ENCODE measurements around the gene SMC5.
A peak's percentile ranks its signal among the peaks of the same experiment; 100 is the strongest.
"Not testable (repeated sequence)": the region's sequence is repeated elsewhere in the genome, so short reads cannot be mapped to it uniquely, and the experiment has no call there.

The SMC5 gene

DNA sequence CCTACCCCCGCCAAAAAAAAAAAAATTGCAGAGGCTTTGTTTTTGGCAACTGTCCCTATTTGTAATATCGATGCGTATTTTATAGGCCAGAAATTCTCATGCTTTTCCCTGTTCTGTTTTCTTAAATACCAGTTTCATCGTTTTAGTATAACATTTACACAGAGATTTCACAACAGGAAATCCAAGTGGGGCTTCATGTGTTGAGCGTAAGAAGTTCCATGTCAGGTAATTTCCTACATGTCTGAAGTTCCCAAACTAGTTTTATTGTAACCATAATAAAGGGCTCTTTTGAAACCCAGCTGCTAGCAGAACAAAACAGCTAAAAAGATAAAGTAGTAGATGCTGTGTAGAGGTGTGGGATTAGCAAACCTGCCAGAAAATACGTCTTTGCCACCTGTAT lies 4.2 kb downstream of the SMC5 start:
- no peak for DNase-seq (ENCODE audit: low spot score)
- no peak for FAIRE-seq

DNA sequence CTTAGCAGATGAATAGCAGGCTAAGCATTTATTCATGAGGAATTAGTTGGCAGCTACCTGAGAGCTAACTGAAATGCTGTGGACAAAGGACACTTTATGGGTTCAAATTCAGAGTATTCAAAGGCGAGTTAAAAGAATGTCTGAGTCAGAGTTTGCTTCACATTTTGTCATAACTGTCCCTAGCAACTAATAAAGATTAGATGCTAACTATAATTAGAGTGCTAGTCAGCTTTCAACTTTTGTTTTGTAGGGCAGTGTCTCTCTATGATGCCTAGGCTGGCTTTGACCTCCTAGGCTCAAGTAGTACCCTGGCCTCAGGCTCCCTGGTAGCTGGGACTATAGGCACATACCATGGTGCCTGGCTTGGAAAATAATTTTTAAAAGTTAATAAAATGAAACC lies 4.6 kb downstream of the SMC5 start:
- FAIRE-seq = no peak

DNA sequence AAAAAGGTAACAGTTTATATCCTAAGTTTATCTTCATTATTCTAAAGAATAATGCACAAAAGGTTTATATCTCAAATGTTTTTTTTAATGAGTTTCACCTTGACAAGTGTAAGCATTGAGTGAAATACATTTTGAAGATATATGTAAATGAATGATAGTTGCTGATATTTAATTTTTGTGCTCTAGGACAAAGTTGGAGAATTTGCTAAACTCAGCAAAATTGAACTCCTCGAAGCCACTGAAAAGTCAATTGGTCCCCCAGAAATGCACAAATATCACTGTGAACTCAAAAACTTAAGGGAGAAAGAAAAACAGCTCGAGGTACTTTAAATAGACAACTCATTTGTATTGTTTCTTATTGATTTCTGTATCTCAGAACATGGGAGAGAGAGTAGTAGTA lies 19.5 kb downstream of the SMC5 start:
- no peak for FAIRE-seq

More for the DNA sequence above, 4.6 kb downstream of the SMC5 start:
- peak; percentile 21 for DNase-seq (ENCODE audit: low spot score)

GRCh38 chr9:70283848-70284247 lies 25.1 kb downstream of the SMC5 start:
- FAIRE-seq = no peak
- DNase-seq (ENCODE audit: low spot score) = no peak

More for the DNA sequence above, 19.5 kb downstream of the SMC5 start:
- DNase-seq (ENCODE audit: low spot score) = no peak

DNA sequence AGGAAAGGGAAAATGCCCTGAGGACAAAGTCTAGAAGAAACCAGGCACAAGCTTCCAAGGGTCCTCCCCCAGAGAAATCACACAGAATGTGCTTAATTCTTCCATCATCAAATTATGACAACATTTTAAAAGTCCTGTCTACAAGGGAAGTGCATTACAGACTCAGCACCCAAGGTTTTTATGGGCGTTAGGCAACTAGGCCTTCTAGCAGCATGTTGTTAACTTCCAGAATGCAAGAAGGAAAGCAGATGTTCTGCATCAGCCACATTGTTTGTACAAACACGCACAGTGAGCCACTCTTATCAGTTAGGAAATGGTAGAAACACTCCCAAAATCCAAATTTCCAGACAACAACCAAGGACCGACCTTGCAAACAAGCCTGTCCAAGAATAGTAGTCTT lies 26.5 kb downstream of the SMC5 start:
- no peak for DNase-seq (ENCODE audit: low spot score)
- no peak for FAIRE-seq

DNA sequence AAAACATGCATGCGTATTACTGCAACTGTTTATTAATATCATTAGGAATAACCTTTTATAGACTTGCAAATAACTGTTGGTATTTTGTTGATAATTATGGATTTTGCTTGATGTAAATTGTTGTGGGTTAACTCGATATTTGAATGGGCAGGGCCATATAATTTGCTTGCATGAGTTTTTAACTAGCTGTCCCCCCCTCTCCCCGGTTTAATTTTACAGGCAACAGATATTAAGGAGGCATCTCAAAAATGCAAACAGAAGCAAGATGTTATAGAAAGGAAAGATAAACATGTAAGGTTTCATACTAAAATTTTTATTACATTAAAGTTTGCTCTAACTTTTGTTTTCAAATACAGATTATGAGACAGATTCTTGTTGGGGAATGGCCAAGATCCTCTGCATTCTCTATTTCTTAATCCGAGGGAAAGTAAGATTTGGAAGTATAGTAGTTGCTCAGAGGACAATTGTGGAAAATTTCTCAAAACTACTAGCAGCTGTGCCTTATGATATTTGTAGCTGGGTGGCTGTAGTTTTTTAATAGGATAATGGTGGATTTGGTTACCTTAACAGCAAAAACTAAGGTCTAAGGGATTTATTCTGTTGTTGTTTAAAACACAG lies 27.3 kb downstream of the SMC5 start:
- FAIRE-seq (no peak), DNase-seq (ENCODE audit: low spot score) (no peak)

DNA sequence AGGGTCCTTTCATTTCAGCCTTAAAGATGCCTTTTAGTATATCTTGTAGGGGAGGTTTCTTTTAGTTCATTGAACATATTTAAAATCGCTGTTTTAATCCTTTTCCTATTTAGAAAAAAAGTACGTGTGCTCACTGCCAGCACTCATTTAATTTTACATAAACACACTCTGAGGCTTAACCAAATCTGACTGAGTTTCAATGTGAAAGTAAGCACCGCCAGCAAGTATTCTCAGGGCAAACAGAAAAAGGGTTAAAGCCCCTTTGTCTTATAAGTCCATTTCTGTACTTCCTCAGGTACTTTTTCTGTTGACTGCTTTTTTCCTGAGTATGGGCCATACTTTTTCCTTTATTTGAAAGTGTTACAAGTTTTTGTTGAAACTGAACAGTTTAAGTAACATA lies 31.8 kb downstream of the SMC5 start:
- DNase-seq (ENCODE audit: low spot score) = no peak
- no peak for FAIRE-seq

DNA sequence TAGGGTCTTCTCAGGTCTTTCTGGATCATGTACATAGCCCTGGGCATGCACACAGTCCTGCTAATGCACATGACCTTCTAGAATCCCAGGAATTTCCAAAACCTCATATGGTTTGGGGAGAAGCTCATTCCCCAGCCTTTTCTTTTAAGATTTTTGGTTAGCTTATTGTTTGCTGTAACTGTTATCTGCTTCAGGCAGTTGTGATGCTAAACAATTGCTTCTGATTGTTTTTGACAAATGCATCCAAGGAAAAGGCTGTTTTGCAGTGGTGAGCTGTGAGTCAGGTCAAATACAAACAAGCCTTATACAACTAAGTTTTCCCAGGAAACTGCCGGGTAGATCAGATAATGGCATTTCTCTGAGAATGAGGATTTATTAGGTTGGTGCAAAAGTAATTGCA lies 32.7 kb downstream of the SMC5 start:
- DNase-seq (ENCODE audit: low spot score) (no peak), FAIRE-seq (no peak)

DNA sequence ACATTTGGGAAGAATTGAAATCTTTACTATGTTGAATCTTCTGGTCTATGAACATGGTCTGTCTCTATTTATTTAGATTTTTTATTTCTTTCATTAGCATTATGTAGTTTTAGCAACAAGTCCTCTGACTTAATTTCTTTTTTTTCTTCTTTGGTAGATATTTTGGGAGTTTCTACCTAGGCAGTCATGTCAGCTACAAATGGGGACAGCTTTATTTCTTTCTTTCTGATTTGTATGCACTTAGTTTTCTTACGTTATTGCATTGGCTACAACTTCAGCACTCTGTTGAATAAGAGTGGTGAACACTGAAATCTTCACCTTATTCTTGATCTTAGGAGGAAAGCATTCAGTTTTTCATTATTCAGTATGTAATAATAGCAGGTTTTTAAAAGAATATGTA lies 33.5 kb downstream of the SMC5 start:
- FAIRE-seq (no peak), DNase-seq (ENCODE audit: low spot score) (no peak)

- DNase-seq (ENCODE audit: low spot score) = no peak
- no peak for FAIRE-seq
Measured at GRCh38 chr9:70293214-70293613, 34.4 kb downstream of the SMC5 start.

GRCh38 chr9:70297141-70297540 lies 38.4 kb downstream of the SMC5 start:
- DNase-seq (ENCODE audit: low spot score) (no peak), FAIRE-seq (no peak)

GRCh38 chr9:70298245-70298771 lies 39.5 kb downstream of the SMC5 start:
- FAIRE-seq (no peak), DNase-seq (ENCODE audit: low spot score) (no peak)

GRCh38 chr9:70303268-70303667 lies 44.5 kb downstream of the SMC5 start:
- no peak for DNase-seq (ENCODE audit: low spot score)
- no peak for FAIRE-seq

DNA sequence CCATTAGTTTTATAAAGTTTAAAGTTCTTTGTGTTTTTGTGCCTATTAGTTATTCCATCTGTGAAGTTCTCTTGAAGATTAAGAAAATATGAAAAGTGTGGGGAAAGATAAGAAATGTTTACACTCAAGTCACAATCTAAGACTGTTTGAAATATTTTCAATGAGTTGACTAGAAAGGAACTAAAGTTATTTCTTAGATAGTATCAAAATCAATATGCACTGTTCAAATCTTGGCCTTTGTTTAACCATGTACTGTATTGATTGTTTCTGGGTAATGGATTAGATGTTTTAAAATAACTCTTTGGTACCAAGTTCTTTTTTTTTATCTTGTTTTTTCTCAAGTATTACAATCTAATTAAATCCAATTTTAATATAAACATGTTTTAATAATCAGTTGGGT lies 46.0 kb downstream of the SMC5 start:
- peak; percentile 42 for FAIRE-seq
- no peak for DNase-seq (ENCODE audit: low spot score)

DNA sequence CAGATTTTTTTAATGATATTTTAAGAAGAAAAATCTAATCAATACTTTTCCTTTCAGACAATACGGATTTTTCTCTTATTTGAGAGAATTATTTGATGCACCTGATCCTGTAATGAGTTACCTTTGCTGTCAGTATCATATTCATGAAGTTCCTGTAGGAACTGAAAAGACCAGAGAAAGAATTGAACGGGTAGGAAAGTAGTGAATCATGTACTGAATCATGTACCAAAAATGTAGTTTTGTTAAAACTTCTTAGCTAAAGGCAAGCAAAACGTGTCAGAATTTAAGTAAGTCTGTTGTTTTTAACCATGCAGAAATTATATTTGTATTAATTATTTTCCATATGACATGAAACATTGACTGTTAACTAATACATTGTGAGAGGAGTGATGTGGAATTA lies 56.6 kb downstream of the SMC5 start:
- FAIRE-seq = no peak
- no peak for DNase-seq (ENCODE audit: low spot score)

GRCh38 chr9:70318002-70318401 lies 59.2 kb downstream of the SMC5 start:
- DNase-seq (ENCODE audit: low spot score) = no peak
- FAIRE-seq = no peak

GRCh38 chr9:70322096-70322495 lies 63.3 kb downstream of the SMC5 start:
- no peak for DNase-seq (ENCODE audit: low spot score)

DNA sequence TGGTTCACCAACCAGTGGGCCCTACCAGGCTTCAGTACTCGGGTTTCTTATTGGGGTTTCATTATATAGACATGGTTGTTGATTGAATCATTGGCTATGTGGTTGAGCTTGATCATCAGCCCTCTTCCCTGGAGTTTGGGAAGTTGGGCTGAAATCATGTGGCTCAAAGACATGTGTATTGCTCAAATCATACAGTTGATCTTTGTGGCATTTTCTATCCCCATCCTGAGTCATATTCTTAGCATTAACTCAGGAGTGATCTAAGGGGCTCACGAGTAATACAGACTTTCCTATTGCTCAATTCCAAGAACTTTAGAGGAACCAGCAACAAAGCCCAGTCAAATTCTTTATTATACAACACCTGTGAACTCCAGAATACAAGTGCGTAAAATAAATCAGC lies 66.2 kb downstream of the SMC5 start:
- DNase-seq (ENCODE audit: low spot score) = no peak
- FAIRE-seq = no peak

More at GRCh38 chr9:70322096-70322495, 63.3 kb downstream of the SMC5 start:
- FAIRE-seq = no peak

- not testable (repeated sequence) for FAIRE-seq; DNase-seq (ENCODE audit: low spot score)
Measured at GRCh38 chr9:70328625-70329024, 69.8 kb downstream of the SMC5 start.

GRCh38 chr9:70340572-70340971 lies 81.8 kb downstream of the SMC5 start:
- DNase-seq (ENCODE audit: low spot score) (peak; percentile 15), FAIRE-seq (peak; percentile 93)

DNA sequence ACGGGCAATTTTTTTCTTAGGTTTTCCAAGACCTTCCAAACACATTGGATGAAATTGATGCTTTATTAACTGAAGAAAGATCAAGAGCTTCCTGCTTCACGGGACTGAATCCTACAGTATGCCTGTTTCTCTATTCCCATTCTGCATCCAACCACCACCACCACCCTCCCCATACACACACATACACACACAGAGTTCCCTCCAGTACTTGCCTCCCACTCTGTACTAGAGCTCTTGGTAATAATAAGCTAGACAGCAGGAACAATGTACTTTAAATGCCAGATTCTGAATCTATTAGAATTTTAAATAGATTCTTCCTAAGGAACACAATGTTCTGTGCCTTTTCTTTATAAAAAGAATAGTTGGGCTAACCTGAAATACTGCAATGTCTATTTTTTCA lies 88.3 kb downstream of the SMC5 start:
- no peak for FAIRE-seq

GRCh38 chr9:70352356-70352755 lies 93.6 kb downstream of the SMC5 start:
- no peak for FAIRE-seq

More for the DNA sequence above, 88.3 kb downstream of the SMC5 start:
- no peak for DNase-seq (ENCODE audit: low spot score)

DNA sequence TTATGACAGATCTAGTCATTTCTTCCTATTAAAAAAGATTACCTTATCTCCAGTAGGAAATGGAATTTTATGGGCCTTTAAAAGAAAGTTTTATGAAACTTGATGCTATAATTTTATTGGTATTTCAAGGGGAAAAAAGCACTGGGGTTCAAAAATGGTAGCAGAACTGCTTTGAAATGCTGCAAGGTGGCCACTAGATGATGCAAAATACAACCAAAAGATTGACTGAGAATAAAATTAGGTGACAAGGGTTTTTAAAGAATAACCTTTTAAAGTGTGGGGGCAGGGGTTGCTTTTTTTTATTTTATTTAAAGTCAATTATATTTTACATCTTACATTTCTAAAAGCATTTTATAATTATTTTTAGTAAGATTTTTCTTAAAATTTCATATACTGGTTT lies 94.0 kb downstream of the SMC5 start:
- DNase-seq (ENCODE audit: low spot score) (no peak), FAIRE-seq (peak; percentile 57)

More at GRCh38 chr9:70352356-70352755, 93.6 kb downstream of the SMC5 start:
- no peak for DNase-seq (ENCODE audit: low spot score)

DNA sequence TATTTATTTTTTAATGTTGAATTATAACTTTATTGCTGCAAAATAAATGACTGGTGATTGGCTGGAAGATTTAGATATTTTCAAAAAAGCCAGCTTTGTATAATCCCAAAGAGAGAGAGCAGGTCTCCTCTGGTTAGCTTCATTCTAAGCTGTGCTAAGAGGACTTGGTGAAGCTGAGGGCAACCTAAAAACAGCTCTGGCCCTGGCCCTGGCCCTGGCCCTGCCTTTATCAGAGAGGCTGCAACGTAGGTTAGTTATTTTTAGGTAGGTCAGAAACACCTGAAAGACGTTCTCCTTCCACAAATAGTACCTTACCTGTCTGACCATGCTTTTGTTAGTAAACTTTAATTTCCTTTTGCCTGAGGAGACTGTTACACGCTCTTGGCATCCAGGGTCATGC lies 97.0 kb downstream of the SMC5 start:
- FAIRE-seq = no peak
- no peak for DNase-seq (ENCODE audit: low spot score)

All from RCC 7860 (cell line).